HG03432 (cell line): ENCODE data around the gene ERLIN1.
A peak's percentile ranks its signal among the peaks of the same experiment; 100 is the strongest.

ENCODE experiments used
- ATAC-seq: cut with Tn5 transposase; IDR thresholded peaks from one replicate; pipeline ENCODE4 v1.9.1; 2021; ENCODE audit warnings: mild to moderate bottlenecking, moderate library complexity; ENCODE audit not compliant: unreplicated experiment

The ERLIN1 gene

GRCh38 chr10:100173035-100173434 lies 12.8 kb downstream of the ERLIN1 start:
- ATAC-seq = no peak

- ATAC-seq = no peak
Observed at GRCh38 chr10:100172349-100172748, 13.5 kb downstream of the ERLIN1 start.

- no peak for ATAC-seq
Observed at GRCh38 chr10:100168313-100168643, 17.6 kb downstream of the ERLIN1 start.

- no peak for ATAC-seq
Observed at GRCh38 chr10:100167553-100168312, 18.1 kb downstream of the ERLIN1 start.

- ATAC-seq = no peak
Observed at GRCh38 chr10:100163704-100164621, 21.9 kb downstream of the ERLIN1 start.

GRCh38 chr10:100162696-100163095 lies 23.1 kb downstream of the ERLIN1 start:
- ATAC-seq = no peak

GRCh38 chr10:100158044-100158805 lies 27.6 kb downstream of the ERLIN1 start:
- peak; percentile 97 for ATAC-seq

- no peak for ATAC-seq
Observed at GRCh38 chr10:100157156-100157555, 28.7 kb downstream of the ERLIN1 start.

GRCh38 chr10:100155936-100156335 lies 29.9 kb downstream of the ERLIN1 start:
- ATAC-seq = no peak

- ATAC-seq = no peak
Observed at GRCh38 chr10:100154666-100155065, 31.2 kb downstream of the ERLIN1 start.

GRCh38 chr10:100153239-100153825 lies 32.5 kb downstream of the ERLIN1 start:
- ATAC-seq = no peak

- no peak for ATAC-seq
Observed at GRCh38 chr10:100151723-100152300, 34.0 kb downstream of the ERLIN1 start.

- ATAC-seq = peak; percentile 73
Observed at GRCh38 chr10:100148353-100149211, 37.2 kb downstream of the ERLIN1 start.

- ATAC-seq = no peak
Observed at GRCh38 chr10:100146875-100147650, 38.8 kb downstream of the ERLIN1 start.

- ATAC-seq = no peak
Observed at GRCh38 chr10:100146398-100146797, 39.4 kb downstream of the ERLIN1 start.

GRCh38 chr10:100143756-100144155 lies 42.1 kb downstream of the ERLIN1 start:
- ATAC-seq = no peak

GRCh38 chr10:100141446-100142087 lies 44.3 kb downstream of the ERLIN1 start:
- no peak for ATAC-seq

GRCh38 chr10:100140070-100140469 lies 45.8 kb downstream of the ERLIN1 start:
- ATAC-seq = no peak
